Heart right ventricle (tissue), 16 donors: ENCODE data around the gene ZNF326. TPM values are rescaled to one million over a fixed set of nuclear protein-coding genes. Genes with fewer than 3 reads are reported as not detected.
A peak's percentile ranks its signal among the peaks of the same experiment; 100 is the strongest.

Source experiments
- ATAC-seq, 8 donors: fragments of 200-7000 bp; cut with Tn5 transposase; one replicate each; pipeline ENCODE4 v1.9.1; 2020; ENCODE audit warnings: mild to moderate bottlenecking in 8 of 8, moderate library complexity in 8 of 8, moderate number of reproducible peaks in 1 of 8
- DNase-seq, 2 donors: peaks; one replicate each; pipeline ENCODE4 v3.0.0-alpha.2; 2020
- H3K27ac ChIP-seq, 10 donors: fragments of 200-600 bp; sonication (generic) in 2 of 10; one replicate each; pipeline versions ENCODE4 v1.5.0 to v1.8.0; 2020 to 2022; ENCODE audit warnings: mild to moderate bottlenecking in 3 of 10
- H3K27me3 ChIP-seq, 7 donors: fragments of 200-600 bp; one replicate each; pipeline ENCODE4 v1.8.0; 2021 to 2022; ENCODE audit warnings: mild to moderate bottlenecking in 2 of 7
- H3K36me3 ChIP-seq, 9 donors: fragments of 200-600 bp; sonication (generic) in 1 of 9; one replicate each; pipeline versions ENCODE4 v1.5.0 to v1.8.0; 2020 to 2022; ENCODE audit warnings: mild to moderate bottlenecking in 2 of 9
- H3K4me1 ChIP-seq, 9 donors: fragments of 200-600 bp; sonication (generic) in 1 of 9; one replicate each; pipeline versions ENCODE4 v1.5.0 to v1.8.0; 2020 to 2022; ENCODE audit warnings: mild to moderate bottlenecking in 4 of 9
- H3K4me3 ChIP-seq, 10 donors: fragments of 200-600 bp; sonication (generic) in 2 of 10; one replicate each; pipeline versions ENCODE4 v1.5.0 to v1.8.0; 2020 to 2022; ENCODE audit warnings: mild to moderate bottlenecking in 7 of 10, moderate library complexity in 2 of 10
- H3K9me3 ChIP-seq, 11 donors: fragments of 200-600 bp in 10 of 11; sonication (generic) in 2 of 11; one replicate each; pipeline versions ENCODE4 v1.5.0 to v1.8.0; 2013 to 2022; ENCODE audit warnings: mild to moderate bottlenecking in 2 of 11, control low read depth in 1 of 11, moderate library complexity in 1 of 11
- WGBS, 2 donors: extraction: QIAGEN DNeasy Blood & Tissue Kit; methylation state at CpG; one replicate each; pipeline ENCODE4 v1.1.7; 2013; ENCODE audit warnings: inconsistent platforms in 1 of 2; 5-methylcytosine and 5-hydroxymethylcytosine counted together
- intact Hi-C, 10 donors: fragments of 100-400 bp; cut with DNase I; formaldehyde crosslinking; loops; one replicate each; pipeline versions ENCODE4 v1.11.1 to v1.14.2; 2022
- polyA plus RNA-seq, 2 donors: library from polyadenylated mRNA; stranded (reverse); fragments of 200-250 nt; gene quantifications; one replicate each; pipeline ENCODE4 v1.2.3, GENCODE V29; 2013
- total RNA-seq, 10 donors: library from RNA; stranded (reverse); fragmentation: NEBNext Ultra II Directional in 3 of 10; extraction: Animal tissue kit (Norgen Biotek cat#: 25700) in 3 of 10; gene quantifications; one replicate each; pipeline versions ENCODE4 v1.2.1 to v1.2.4, GENCODE V29; 2021 to 2023
- TF ChIP-seq, protein P1 (sequence below), 9 donors: fragments of 200-600 bp; sonication (generic) in 2 of 9; IDR thresholded peaks; one replicate each; pipeline versions ENCODE4 v1.5.0 to v1.8.0; 2021 to 2022; ENCODE audit warnings: antibody characterized with exemption in 9 of 9, mild to moderate bottlenecking in 5 of 9, moderate library complexity in 1 of 9
- donor health status: Arrhythmogenic right ventricular cardiomyopathy.
- donor health status: ischemic (EF 13 %, LVEDD 7.1; RV severe dilation, severe dysfunction).
- donor health status: healthy with polysubstance abuse.
- donor health status: DM: no; HTN: yes; CAD: no.
- donor health status: DM: no; HTN: no; CAD: no.
- donor health status: ischemic (EF 25% LVEDD 6.9; RV normal size, moderate dysfunction).
- donor health status: ischemic (EF 25% LVEDD 5.7; RV mildly dilated, moderate dysfunction).
- donor health status: healthy.
- donor health status: DM: yes; HTN: yes; CAD: no.
- donor health status: Ischemic cardiomyopathy.
- donor health status: ischemic (EF 35%, LVEDD 5.7; RV mildly dilated, moderate dysfunction).
- donor health status: nonischemic (EF 11% LVEDD 7.7; RV severe dilation, severe dysfunction).
- donor health status: DM: yes; HTN: yes; CAD: no.
- donor health status: PGD.
- donor health status: ischemic (EF 29% LVEDD 5.4; RV normal size, mild dysfunction).
- donor health status: nonischemic (EF 23%, LVEDD 6.1; RV moderate dilation, normal function).

Gene ZNF326
- total and polyA plus RNA-seq, 12 donors = 7.6 to 14.3 (median 11.6) TPM

- H3K4me1 ChIP-seq = peaks cover 0 to 11% (median 0%) of the 10 kb centered on the region in 9 donors
- DNase-seq (no peak), ATAC-seq (peak in 3 of 8 donors; percentile 61 to 77 (median 61))
- intact Hi-C loops = no loop called here
- TF ChIP-seq, protein P1, sequence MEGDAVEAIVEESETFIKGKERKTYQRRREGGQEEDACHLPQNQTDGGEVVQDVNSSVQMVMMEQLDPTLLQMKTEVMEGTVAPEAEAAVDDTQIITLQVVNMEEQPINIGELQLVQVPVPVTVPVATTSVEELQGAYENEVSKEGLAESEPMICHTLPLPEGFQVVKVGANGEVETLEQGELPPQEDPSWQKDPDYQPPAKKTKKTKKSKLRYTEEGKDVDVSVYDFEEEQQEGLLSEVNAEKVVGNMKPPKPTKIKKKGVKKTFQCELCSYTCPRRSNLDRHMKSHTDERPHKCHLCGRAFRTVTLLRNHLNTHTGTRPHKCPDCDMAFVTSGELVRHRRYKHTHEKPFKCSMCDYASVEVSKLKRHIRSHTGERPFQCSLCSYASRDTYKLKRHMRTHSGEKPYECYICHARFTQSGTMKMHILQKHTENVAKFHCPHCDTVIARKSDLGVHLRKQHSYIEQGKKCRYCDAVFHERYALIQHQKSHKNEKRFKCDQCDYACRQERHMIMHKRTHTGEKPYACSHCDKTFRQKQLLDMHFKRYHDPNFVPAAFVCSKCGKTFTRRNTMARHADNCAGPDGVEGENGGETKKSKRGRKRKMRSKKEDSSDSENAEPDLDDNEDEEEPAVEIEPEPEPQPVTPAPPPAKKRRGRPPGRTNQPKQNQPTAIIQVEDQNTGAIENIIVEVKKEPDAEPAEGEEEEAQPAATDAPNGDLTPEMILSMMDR (IDR thresholded peaks at IDR 0.05) = peak in 7 of 9 donors; percentile 18 to 43 (median 26)
- H3K27ac ChIP-seq = no peak overlapping the region
- no peaks in the 10 kb centered on the region for H3K36me3 ChIP-seq
- no peak overlapping the region for H3K4me3 ChIP-seq
- no peaks in the 10 kb centered on the region for H3K27me3 ChIP-seq
- no peaks in the 10 kb centered on the region for H3K9me3 ChIP-seq
- 44 to 48% methylated on average over 1 of the region's 1 CpG for WGBS, 2 donors
Measured at GRCh38 chr1:89953131-89953626, 41.7 kb upstream of the ZNF326 start.

- 91 to 96% methylated on average over 1 of the region's 1 CpG for WGBS, 2 donors
- no peak overlapping the region for H3K27ac ChIP-seq
Measured at GRCh38 chr1:89953929-89954328, 41.0 kb upstream of the ZNF326 start.

GRCh38 chr1:89954401-89954800 is 40.5 kb upstream of the ZNF326 start:
- Histone ChIP-seq H3K9me3 (no peaks in the 10 kb centered on the region), H3K27ac (no peak overlapping the region), H3K4me3 (no peak overlapping the region), H3K36me3 (no peaks in the 10 kb centered on the region), H3K27me3 (no peaks in the 10 kb centered on the region), H3K4me1 (peaks cover 0 to 11% (median 0%) of the 10 kb centered on the region in 9 donors)
- intact Hi-C loops = no loop called here
- DNase-seq (no peak), ATAC-seq (no peak)
- TF ChIP-seq, protein P1 (IDR thresholded peaks at IDR 0.05) = no peak
- 96 to 98% methylated on average over 1 of the region's 1 CpG for WGBS, 2 donors

More at GRCh38 chr1:89953929-89954328, 41.0 kb upstream of the ZNF326 start:
- Histone ChIP-seq H3K4me1 (peaks cover 0 to 11% (median 0%) of the 10 kb centered on the region in 9 donors), H3K4me3 (no peak overlapping the region), H3K27me3 (no peaks in the 10 kb centered on the region), H3K36me3 (no peaks in the 10 kb centered on the region), H3K9me3 (no peaks in the 10 kb centered on the region)
- intact Hi-C loops = no loop called here
- ATAC-seq (no peak), DNase-seq (no peak)
- TF ChIP-seq, protein P1 (IDR thresholded peaks at IDR 0.05) = no peak

DNA sequence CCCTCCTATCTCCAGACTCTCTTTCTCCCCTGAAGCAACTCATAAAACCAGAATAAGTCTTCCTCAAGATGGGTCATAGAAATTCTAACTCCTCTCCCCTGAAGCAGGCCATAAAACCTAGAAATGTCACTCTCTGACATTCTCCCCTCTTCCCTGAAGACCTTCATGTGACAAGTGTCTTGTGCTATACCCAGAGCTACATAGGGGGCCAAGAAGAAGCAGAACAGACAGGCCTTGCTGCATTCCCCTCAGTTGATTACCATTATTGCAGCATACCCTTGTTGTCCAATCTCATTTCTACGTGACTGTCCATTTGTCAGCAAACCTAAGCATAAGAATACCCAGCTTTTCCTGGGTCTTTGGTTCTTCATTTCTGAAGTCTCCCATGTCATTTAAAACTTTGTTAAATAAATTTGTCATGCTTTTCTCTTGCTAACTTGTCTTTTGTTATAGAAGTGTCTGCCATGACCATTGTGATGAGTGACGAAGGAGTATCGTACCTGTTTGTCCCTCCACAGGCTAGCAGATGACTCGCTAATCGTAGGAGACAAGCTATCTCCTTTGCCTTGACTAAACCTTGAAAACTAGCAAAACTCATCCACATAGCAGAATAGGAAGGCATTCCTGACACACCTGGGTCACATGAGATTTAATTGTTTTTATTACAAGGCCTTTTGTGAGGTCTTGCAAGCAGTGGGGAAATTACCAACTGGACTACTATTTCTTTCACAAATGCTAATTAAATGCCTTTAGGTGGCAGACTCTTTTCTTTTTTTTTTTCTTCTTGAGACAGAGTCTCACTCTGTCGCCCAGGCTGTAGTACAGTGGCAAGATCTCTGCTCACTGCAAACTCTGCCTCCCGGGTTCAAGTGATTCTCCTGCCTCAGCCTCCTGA is 39.4 kb upstream of the ZNF326 start:
- Histone ChIP-seq H3K4me3 (no peak overlapping the region), H3K27me3 (no peaks in the 10 kb centered on the region), H3K9me3 (no peaks in the 10 kb centered on the region), H3K27ac (no peak overlapping the region), H3K36me3 (no peaks in the 10 kb centered on the region), H3K4me1 (peaks cover 0 to 11% (median 0%) of the 10 kb centered on the region in 9 donors)
- DNase-seq = no peak
- TF ChIP-seq, protein P1 (IDR thresholded peaks at IDR 0.05) = no peak
- no peak for ATAC-seq
- intact Hi-C loops = no loop called here
- WGBS, 2 donors = 97% methylated on average over 7 of the region's 7 CpGs
